ENCODE measurements around the gene MSI2. TPM values are rescaled to one million over a fixed set of nuclear protein-coding genes. Genes with fewer than 3 reads are reported as not detected.

The MSI2 gene
- total RNA-seq, 1 donor from 2014 or later = 60.6 TPM

- TF ChIP-seq CTCF (IDR thresholded peaks at IDR 0.05; ENCODE audit: unreplicated experiment) = no peak
- peaks cover 8% of the 10 kb centered on the region for H3K4me1 Mint-ChIP-seq (ENCODE audit: unreplicated experiment)
Measured at GRCh38 chr17:57356153-57356718, 99.9 kb downstream of the MSI2 start.

DNA sequence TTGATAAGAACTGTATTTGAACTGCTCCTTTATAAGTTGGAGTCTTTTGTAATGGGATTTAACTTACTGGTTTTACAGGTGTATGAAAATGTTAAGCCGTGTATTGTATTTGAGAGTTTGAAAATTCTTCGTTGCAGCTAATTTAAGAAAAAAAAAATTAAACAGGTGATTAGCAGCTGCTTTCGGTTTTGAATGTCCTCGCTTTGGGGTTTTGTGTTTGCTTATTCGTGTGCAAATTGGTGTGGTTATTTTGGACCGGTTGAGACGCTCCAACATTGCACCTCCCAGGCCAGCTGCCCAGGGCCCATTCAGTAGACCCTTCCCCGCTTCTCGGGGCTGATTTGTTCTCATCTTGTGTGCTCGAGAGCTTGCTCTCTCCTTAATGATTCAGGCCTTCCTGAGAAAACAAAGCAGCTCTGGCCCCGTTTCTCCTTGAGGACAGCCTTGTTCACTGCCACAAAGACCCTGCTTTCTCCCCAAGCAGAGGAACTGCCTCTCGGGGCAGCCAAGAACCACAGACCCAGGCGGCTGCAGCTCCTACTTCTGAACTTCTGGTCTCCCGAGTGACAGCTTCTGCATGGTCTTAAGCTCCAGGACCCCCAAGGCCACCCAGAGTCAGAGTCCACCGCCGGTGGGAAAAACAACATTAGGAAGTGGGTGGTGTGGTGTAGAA, 100.5 kb downstream of the MSI2 start:
- DNase-seq (ENCODE audit: low spot score) = no peak
- Mint-ChIP-seq H3K27me3 (ENCODE audit: unreplicated experiment) (peaks cover 1% of the 10 kb centered on the region), H3K4me3 (ENCODE audit: unreplicated experiment) (no peak overlapping the region), H3K4me1 (ENCODE audit: unreplicated experiment) (peaks cover 9% of the 10 kb centered on the region), H3K9me3 (ENCODE audit: unreplicated experiment) (no peaks in the 10 kb centered on the region), H3K27ac (ENCODE audit: unreplicated experiment) (no peak overlapping the region), H3K36me3 (ENCODE audit: low read depth, unreplicated experiment) (no peaks in the 10 kb centered on the region)
- TF ChIP-seq CTCF (IDR thresholded peaks at IDR 0.05; ENCODE audit: unreplicated experiment) = no peak

More at GRCh38 chr17:57356153-57356718, 99.9 kb downstream of the MSI2 start:
- no peak overlapping the region for H3K4me3 Mint-ChIP-seq (ENCODE audit: unreplicated experiment)
- H3K27ac Mint-ChIP-seq (ENCODE audit: unreplicated experiment) = no peak overlapping the region
- H3K36me3 Mint-ChIP-seq (ENCODE audit: low read depth, unreplicated experiment) = no peaks in the 10 kb centered on the region
- DNase-seq (ENCODE audit: low spot score) = no peak
- H3K9me3 Mint-ChIP-seq (ENCODE audit: unreplicated experiment) = no peaks in the 10 kb centered on the region
- peaks cover 3% of the 10 kb centered on the region for H3K27me3 Mint-ChIP-seq (ENCODE audit: unreplicated experiment)

GRCh38 chr17:57357392-57357784, 101.1 kb downstream of the MSI2 start:
- Mint-ChIP-seq H3K36me3 (ENCODE audit: low read depth, unreplicated experiment) (no peaks in the 10 kb centered on the region), H3K4me3 (ENCODE audit: unreplicated experiment) (no peak overlapping the region), H3K9me3 (ENCODE audit: unreplicated experiment) (no peaks in the 10 kb centered on the region), H3K27me3 (ENCODE audit: unreplicated experiment) (peaks cover 1% of the 10 kb centered on the region), H3K27ac (ENCODE audit: unreplicated experiment) (no peak overlapping the region), H3K4me1 (ENCODE audit: unreplicated experiment) (peaks cover 13% of the 10 kb centered on the region)
- no peak for TF ChIP-seq CTCF (IDR thresholded peaks at IDR 0.05; ENCODE audit: unreplicated experiment)
- no peak for DNase-seq (ENCODE audit: low spot score)

DNA sequence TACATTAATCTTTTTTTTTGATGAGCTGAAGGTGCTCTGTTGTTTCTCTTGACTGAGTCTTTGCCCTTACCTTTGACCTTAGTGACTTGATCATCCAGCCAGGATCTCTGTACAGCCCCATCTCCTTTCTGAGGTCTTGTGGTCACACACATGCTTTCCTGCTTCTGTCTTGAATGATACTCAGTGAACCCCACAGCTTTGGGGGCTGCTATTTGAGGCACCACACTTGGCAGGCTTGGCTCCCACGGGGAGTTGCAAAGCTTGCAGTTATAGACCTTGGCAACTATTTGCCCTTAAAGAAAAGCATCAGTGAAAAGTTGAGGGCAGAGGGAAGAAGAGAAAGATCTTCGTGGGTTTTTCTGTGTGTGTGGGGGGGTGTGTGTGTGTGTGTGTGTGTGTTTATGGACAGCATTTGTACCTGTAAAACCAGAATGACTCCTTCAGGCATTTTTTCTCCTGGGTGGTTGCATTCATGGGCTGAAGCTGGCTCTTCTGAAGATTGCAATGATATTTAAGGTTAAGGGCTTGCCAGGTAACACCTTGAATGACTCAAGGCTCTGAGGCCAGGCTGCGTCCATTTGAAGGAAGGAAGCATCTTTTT, 101.6 kb downstream of the MSI2 start:
- no peak overlapping the region for H3K27ac Mint-ChIP-seq (ENCODE audit: unreplicated experiment)
- H3K9me3 Mint-ChIP-seq (ENCODE audit: unreplicated experiment) = no peaks in the 10 kb centered on the region
- H3K4me3 Mint-ChIP-seq (ENCODE audit: unreplicated experiment) = no peak overlapping the region
- H3K36me3 Mint-ChIP-seq (ENCODE audit: low read depth, unreplicated experiment) = no peaks in the 10 kb centered on the region
- DNase-seq (ENCODE audit: low spot score) = no peak
- peaks cover 13% of the 10 kb centered on the region for H3K4me1 Mint-ChIP-seq (ENCODE audit: unreplicated experiment)
- TF ChIP-seq CTCF (IDR thresholded peaks at IDR 0.05; ENCODE audit: unreplicated experiment) = no peak
- peaks cover 1% of the 10 kb centered on the region for H3K27me3 Mint-ChIP-seq (ENCODE audit: unreplicated experiment)

DNA sequence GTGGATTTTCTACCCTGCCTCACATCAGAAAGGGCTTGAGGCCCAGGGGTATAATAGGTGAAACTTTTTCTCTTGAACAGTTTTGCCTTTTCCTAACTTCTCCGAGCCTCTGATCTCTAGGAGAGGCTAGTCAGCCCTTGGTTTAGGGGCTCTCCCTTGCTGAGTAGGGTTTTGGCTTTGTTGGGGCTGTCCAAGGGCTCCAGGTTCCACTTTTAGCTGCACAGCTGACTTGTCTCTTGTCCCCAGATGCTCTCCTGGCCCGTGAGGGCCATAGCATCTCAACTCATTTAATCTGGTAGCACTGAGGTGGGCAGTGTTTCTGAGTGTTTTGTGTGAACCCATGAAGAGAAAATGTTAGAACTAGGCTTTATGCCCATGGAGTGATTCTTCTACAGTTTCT, 103.9 kb downstream of the MSI2 start:
- peaks cover 1% of the 10 kb centered on the region for H3K27me3 Mint-ChIP-seq (ENCODE audit: unreplicated experiment)
- no peak for DNase-seq (ENCODE audit: low spot score)
- TF ChIP-seq CTCF (IDR thresholded peaks at IDR 0.05; ENCODE audit: unreplicated experiment) = no peak
- no peaks in the 10 kb centered on the region for H3K36me3 Mint-ChIP-seq (ENCODE audit: low read depth, unreplicated experiment)
- H3K9me3 Mint-ChIP-seq (ENCODE audit: unreplicated experiment) = no peaks in the 10 kb centered on the region
- H3K4me3 Mint-ChIP-seq (ENCODE audit: unreplicated experiment) = no peak overlapping the region
- peaks cover 24% of the 10 kb centered on the region for H3K4me1 Mint-ChIP-seq (ENCODE audit: unreplicated experiment)
- no peak overlapping the region for H3K27ac Mint-ChIP-seq (ENCODE audit: unreplicated experiment)

Data from endothelial cell (in vitro differentiated cells).